K562 (cell line): ENCODE results near the gene IL4I1. TPM values are rescaled to one million over a fixed set of nuclear protein-coding genes. Genes with fewer than 3 reads are reported as not detected.

Source experiments
- ATAC-seq: fragments of 200-7000 bp; cut with Tn5 transposase; 3 replicates; pipeline ENCODE4 v1.9.1; 2020; ENCODE audit warnings: moderate library complexity
- BruUV-seq: library from RNA; stranded (reverse); fragments of 400-500 nt; replicated peaks from 2 replicates; lab custom pipeline; 2021; lab: Mats Ljungman, UMichigan
- CTCF ChIA-PET: fragments of 300-600 bp; formaldehyde crosslinking; extraction: SDS; loops from one replicate; lab custom pipeline; 2021; ENCODE audit warnings: low intra/inter-chr PET ratio; lab: Yijun Ruan, JAX
- POLR2A ChIA-PET: fragments of 300-600, 350-650 bp; sonication (Branson Sonifier 250); formaldehyde crosslinking; extraction: SDS; loops from one replicate; lab custom pipeline; 2021; ENCODE audit warnings: antibody characterized with exemption, inconsistent platforms; lab: Yijun Ruan, JAX
- DNase-seq, 4 experiments: peaks; one replicate each; pipeline versions ENCODE4 v3.0.0 to v3.0.0-alpha.2; 2011 to 2018; ENCODE audit warnings: low spot score in 3 of 4, mixed read lengths in 3 of 4; ENCODE audit errors: extremely low read depth in 1 of 4
- FAIRE-seq: peaks from 2 replicates; lab custom pipeline; 2011; peaks lifted over from hg19 to GRCh38; lab: Jason Lieb, UNC
- H2AFZ ChIP-seq: 2 replicates; pipeline ENCODE4 v1.6.0; 2011; ENCODE audit warnings: low read depth, low read length, control low read depth, inconsistent platforms
- H3K27ac ChIP-seq: fragments of 200-600 bp; 3 replicates; pipeline ENCODE4 v1.8.0; 2011; ENCODE audit warnings: low read depth, mild to moderate bottlenecking, control low read depth, inconsistent platforms, low read length, moderate library complexity, mixed read lengths; ENCODE audit errors: extremely low read depth
- H3K27me3 ChIP-seq, 2 experiments: fragments of 300-600 bp in 1 of 2; 2 replicates in 1 of 2; 3 replicates in 1 of 2; pipeline versions ENCODE4 v1.6.0 to v1.8.0; 2011; ENCODE audit warnings: inconsistent platforms in 2 of 2, low read length in 2 of 2, mild to moderate bottlenecking in 1 of 2, mixed read lengths in 1 of 2, moderate library complexity in 1 of 2; ENCODE audit not compliant: control insufficient read depth in 2 of 2, insufficient read depth in 2 of 2
- H3K36me3 ChIP-seq: fragments of 300-600 bp; 3 replicates; pipeline ENCODE4 v1.8.0; 2011; ENCODE audit warnings: mild to moderate bottlenecking, low read length, inconsistent platforms; ENCODE audit not compliant: control insufficient read depth, insufficient read depth
- H3K4me1 ChIP-seq, 2 experiments: fragments of 200-600 bp in 1 of 2; replicated peaks in 1 of 2; 2 replicates in 1 of 2; 3 replicates in 1 of 2; pipeline versions ENCODE4 v1.5.1 to v1.8.0; 2011; ENCODE audit warnings: inconsistent platforms in 2 of 2, low read length in 2 of 2, mild to moderate bottlenecking in 1 of 2, mixed read lengths in 1 of 2, moderate library complexity in 1 of 2; ENCODE audit not compliant: control insufficient read depth in 2 of 2, insufficient read depth in 2 of 2
- H3K4me2 ChIP-seq: 2 replicates; pipeline ENCODE4 v1.6.1; 2011; ENCODE audit warnings: low read length, control low read depth, inconsistent platforms, mixed read lengths; ENCODE audit not compliant: insufficient read depth
- H3K4me3 ChIP-seq: fragments of 200-600 bp; sonication (generic), shearing (Covaris generic); 2 replicates; pipeline ENCODE4 v1.5.1; 2016; ENCODE audit warnings: control low read depth, inconsistent platforms
- H3K79me2 ChIP-seq: fragments of 200-600 bp; 3 replicates; pipeline ENCODE4 v1.8.0; 2011; ENCODE audit warnings: low read length, inconsistent platforms; ENCODE audit not compliant: control insufficient read depth, insufficient read depth
- H3K9ac ChIP-seq, 2 experiments: 2 replicates each; pipeline versions ENCODE4 v1.6.0 to v1.6.1; 2011; ENCODE audit warnings: low read depth in 2 of 2, low read length in 2 of 2, control low read depth in 1 of 2, inconsistent platforms in 1 of 2, mild to moderate bottlenecking in 1 of 2, mixed read lengths in 1 of 2; ENCODE audit not compliant: insufficient read depth in 1 of 2
- H3K9me1 ChIP-seq: one replicate; pipeline ENCODE4 v1.6.0; 2011; ENCODE audit warnings: inconsistent platforms, mild to moderate bottlenecking, low read length, moderate library complexity; ENCODE audit not compliant: control insufficient read depth, insufficient read depth
- H3K9me3 ChIP-seq: replicated peaks from 2 replicates; pipeline ENCODE4 v1.5.1; 2011; ENCODE audit warnings: low read depth, low read length, inconsistent platforms; ENCODE audit not compliant: control insufficient read depth, insufficient read depth
- H4K20me1 ChIP-seq: replicated peaks from 2 replicates; pipeline ENCODE4 v1.6.1; 2011; ENCODE audit warnings: low read length, inconsistent platforms, mixed read lengths; ENCODE audit not compliant: control insufficient read depth, insufficient read depth
- ARID4B ChIP-seq: sonication (generic); formaldehyde crosslinking; IDR thresholded peaks from 2 replicates; pipeline ENCODE4 v1.8.0; 2022; ENCODE audit warnings: mild to moderate bottlenecking, missing genetic modification reagents
- FIP1L1 ChIP-seq: fragments of 200-400 bp; formaldehyde crosslinking; IDR thresholded peaks from 2 replicates; pipeline ENCODE4 v1.6.1; 2018; ENCODE audit warnings: mild to moderate bottlenecking, low read depth, low read length; ENCODE audit not compliant: poor library complexity, severe bottlenecking
- KDM4B ChIP-seq, 2 experiments: fragments of 450-650 bp in 1 of 2; sonication (generic) in 1 of 2; IDR thresholded peaks; 2 replicates each; pipeline ENCODE4 v1.6.1; 2016 to 2017; ENCODE audit warnings: borderline replicate concordance in 2 of 2, antibody characterized with exemption in 1 of 2, low read depth in 1 of 2, mild to moderate bottlenecking in 1 of 2
- NELFE ChIP-seq: IDR thresholded peaks from 2 replicates; pipeline ENCODE4 v1.6.1; 2011; ENCODE audit warnings: mild to moderate bottlenecking; ENCODE audit not compliant: insufficient read depth, insufficient read length
- OTX1 ChIP-seq: fragments of 450-650 bp; formaldehyde crosslinking; IDR thresholded peaks from 2 replicates; pipeline ENCODE4 v1.4.0; 2022; ENCODE audit warnings: mild to moderate bottlenecking
- PHB2 ChIP-seq: fragments of 450-650 bp; IDR thresholded peaks from 2 replicates; pipeline ENCODE4 v1.6.1; 2017; ENCODE audit warnings: low read depth
- PRMT5 ChIP-seq: sonication (generic); formaldehyde crosslinking; IDR thresholded peaks from 2 replicates; pipeline ENCODE4 v1.5.0; 2020; ENCODE audit warnings: missing genetic modification reagents
- TAL1 ChIP-seq: fragments of 450-650 bp; IDR thresholded peaks from 2 replicates; pipeline ENCODE4 v1.6.1; 2016; ENCODE audit warnings: mild to moderate bottlenecking
- ZC3H8 ChIP-seq: fragments of 450-650 bp; IDR thresholded peaks from 2 replicates; pipeline ENCODE4 v1.6.1; 2017
- ZNF282 ChIP-seq: sonication (generic); formaldehyde crosslinking; IDR thresholded peaks from 2 replicates; pipeline ENCODE4 v1.8.1; 2023; ENCODE audit warnings: missing genetic modification reagents
- ZNF395 ChIP-seq: fragments of 200-800 bp; sonication (Bioruptor generic); IDR thresholded peaks from 2 replicates; pipeline ENCODE4 v1.6.1; 2017; ENCODE audit warnings: missing genetic modification characterization, missing compliant biosample characterization
- ZNF79 ChIP-seq: fragments of 250-450 bp; sonication (Bioruptor Pico); IDR thresholded peaks from 2 replicates; pipeline ENCODE4 v1.4.0; 2020; ENCODE audit warnings: low read depth, mild to moderate bottlenecking, moderate library complexity
- WGBS: fragments of 100-300 bp; shearing (Covaris generic); methylation state at CpG from one replicate; pipeline ENCODE4 v1.1.6; 2016; ENCODE audit warnings: low coverage, mixed read lengths; ENCODE audit not compliant: insufficient coverage; ENCODE audit errors: missing lambda C conversion rate; 5-methylcytosine and 5-hydroxymethylcytosine counted together
- in situ Hi-C: fragments of 300-500 bp; cut with MboI; formaldehyde crosslinking; loops from 4 replicates; pipeline ENCODE4 v1.15.0; 2018; ENCODE audit warnings: inconsistent platforms, mixed read lengths
- intact Hi-C: fragments of 100-400 bp; cut with micrococcal nuclease; formaldehyde crosslinking; loops from 2 replicates; pipeline ENCODE4 v1.14.2; 2022
- polyA plus RNA-seq, 8 experiments: library from polyadenylated mRNA; depleted of rRNA in 4 of 8; stranded (reverse) in 5 of 8; unstranded in 3 of 8; fragments of >200 nt; fragmentation: Nextera tagmentation in 2 of 8; fragmentation: Illumina TruSeq in 1 of 8; extraction: Ambion mirVana in 2 of 8; extraction: Trizol in 1 of 8; gene quantifications; 2 replicates each; pipeline versions ENCODE4 v1.2.1 to v1.2.3, GENCODE V29; 2011 to 2014; ENCODE audit warnings: inconsistent platforms in 1 of 8, missing spikeins in 1 of 8
- total RNA-seq, 7 experiments: library from RNA; depleted of rRNA in 6 of 7; stranded (reverse); fragments of >200 nt in 6 of 7; fragmentation: Illumina TruSeq in 2 of 7; extraction: Trizol in 2 of 7; gene quantifications; 2 replicates each; pipeline versions ENCODE4 v1.2.1 to v1.2.3, GENCODE V29; 2011 to 2021; ENCODE audit warnings: low replicate concordance in 1 of 7
- TF ChIP-seq, protein P1 (sequence below), 2 experiments: IDR thresholded peaks; 2 replicates each; pipeline ENCODE4 v1.6.1; 2011; ENCODE audit warnings: borderline replicate concordance in 1 of 2, control low read depth in 1 of 2, low read depth in 1 of 2, low read length in 1 of 2, mild to moderate bottlenecking in 1 of 2, mixed read lengths in 1 of 2, moderate library complexity in 1 of 2; ENCODE audit not compliant: insufficient read depth in 1 of 2, insufficient read length in 1 of 2, poor library complexity in 1 of 2, severe bottlenecking in 1 of 2; ENCODE audit errors: extremely low read depth in 1 of 2

The IL4I1 gene
- total and polyA plus RNA-seq, 9 of the 15 experiments (the other 6 are each of a cell fraction or from before 2014, with no cell fraction given): 0.06 to 0.95 (median 0.43) TPM; not detected in 2

- ATAC-seq (no peak), FAIRE-seq (no peak), DNase-seq (no peak)
- 85% methylated on average over 9 of the region's 18 CpGs for WGBS
- intact Hi-C loops (no loop called here), in situ Hi-C loops (no loop called here)
- H3K9me1 ChIP-seq: peaks cover 3% of the 10 kb centered on the region
- no peak overlapping the region for H3K4me2 ChIP-seq
- no peak overlapping the region for H3K4me3 ChIP-seq
- no peak overlapping the region for H3K27ac ChIP-seq
- BruUV-seq: no TSS peak
- no peak overlapping the region for H2AFZ ChIP-seq
- H3K9ac ChIP-seq: no peak overlapping the region
- no peaks in the 10 kb centered on the region for H3K9me3 ChIP-seq
- ChIA-PET POLR2A (no interaction called here), CTCF (no interaction called here)
- H3K79me2 ChIP-seq: no peaks in the 10 kb centered on the region
- no peaks in the 10 kb centered on the region for H4K20me1 ChIP-seq
- H3K36me3 ChIP-seq: peaks cover 15% of the 10 kb centered on the region; the same call in 2 of the 3 replicates
- peaks cover 12 to 55% of the 10 kb centered on the region in 2 experiments for H3K4me1 ChIP-seq
- H3K27me3 ChIP-seq: no peaks in the 10 kb centered on the region
- TF ChIP-seq NELFE: no peak
- no peak for TF ChIP-seq TAL1
- no peak for TF ChIP-seq ZC3H8
- TF ChIP-seq ARID4B (CRISPR knock-in tag): no peak
- no peak for TF ChIP-seq KDM4B (IDR thresholded peaks at IDR 0.05; ENCODE audit: borderline replicate concordance in 2 of 2, low read depth in 1 of 2)
- no peak for TF ChIP-seq ZNF282
- TF ChIP-seq ZNF79: no peak
- no peak for TF ChIP-seq ZNF395
- TF ChIP-seq PHB2: no peak
- TF ChIP-seq, protein P1, sequence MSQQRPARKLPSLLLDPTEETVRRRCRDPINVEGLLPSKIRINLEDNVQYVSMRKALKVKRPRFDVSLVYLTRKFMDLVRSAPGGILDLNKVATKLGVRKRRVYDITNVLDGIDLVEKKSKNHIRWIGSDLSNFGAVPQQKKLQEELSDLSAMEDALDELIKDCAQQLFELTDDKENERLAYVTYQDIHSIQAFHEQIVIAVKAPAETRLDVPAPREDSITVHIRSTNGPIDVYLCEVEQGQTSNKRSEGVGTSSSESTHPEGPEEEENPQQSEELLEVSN (IDR thresholded peaks at IDR 0.05; ENCODE audit: borderline replicate concordance in 1 of 2, extremely low read depth in 1 of 2, insufficient read depth in 1 of 2, insufficient read length in 1 of 2, low read depth in 1 of 2, low read length in 1 of 2, poor library complexity in 1 of 2, severe bottlenecking in 1 of 2): no peak
- TF ChIP-seq OTX1: no peak
- no peak for TF ChIP-seq FIP1L1
- no peak for TF ChIP-seq PRMT5 (CRISPR knock-in tag)
Measured at GRCh38 chr19:49888510-49888824, 8.2 kb downstream of the IL4I1 start.
